ENCODE measurements around the gene FPGS.
"Not testable (repeated sequence)": the region's sequence is repeated elsewhere in the genome, so short reads cannot be mapped to it uniquely, and the experiment has no call there.

Gene FPGS

DNA sequence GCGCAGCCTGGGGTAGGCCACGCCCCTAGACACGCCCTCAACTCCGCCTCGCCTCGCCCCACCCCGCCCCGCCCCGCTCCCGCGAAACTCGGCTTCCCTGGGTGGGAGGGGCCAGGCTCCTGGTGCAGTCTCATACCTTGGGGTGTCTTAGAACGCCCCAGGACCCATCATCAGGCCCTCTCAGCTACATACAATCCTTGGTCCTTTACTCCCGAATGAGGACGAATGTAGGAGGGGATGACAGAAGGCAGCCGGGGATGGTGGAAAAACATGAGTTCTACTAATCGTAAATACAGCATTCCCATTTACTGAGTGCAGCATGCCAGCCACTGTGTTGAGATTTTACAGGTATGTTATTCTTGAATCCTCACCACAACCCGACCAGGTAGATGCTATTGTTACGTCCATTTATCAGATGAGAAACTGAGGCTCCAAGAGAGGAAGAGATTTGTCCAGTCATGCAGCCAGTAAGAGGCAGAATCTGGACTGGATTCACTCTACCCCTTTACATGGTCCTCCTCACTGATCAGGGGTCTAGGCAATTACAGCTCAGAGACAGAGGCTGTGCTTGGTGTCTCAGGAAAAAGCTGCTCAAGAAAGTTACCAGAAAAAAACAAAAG lies 31.0 kb upstream of the FPGS start:
- no peak for DNase-seq (ENCODE audit: low read depth, low spot score)

GRCh38 chr9:127772603-127773002 lies 30.1 kb upstream of the FPGS start:
- DNase-seq (ENCODE audit: low read depth, low spot score) = no peak

DNA sequence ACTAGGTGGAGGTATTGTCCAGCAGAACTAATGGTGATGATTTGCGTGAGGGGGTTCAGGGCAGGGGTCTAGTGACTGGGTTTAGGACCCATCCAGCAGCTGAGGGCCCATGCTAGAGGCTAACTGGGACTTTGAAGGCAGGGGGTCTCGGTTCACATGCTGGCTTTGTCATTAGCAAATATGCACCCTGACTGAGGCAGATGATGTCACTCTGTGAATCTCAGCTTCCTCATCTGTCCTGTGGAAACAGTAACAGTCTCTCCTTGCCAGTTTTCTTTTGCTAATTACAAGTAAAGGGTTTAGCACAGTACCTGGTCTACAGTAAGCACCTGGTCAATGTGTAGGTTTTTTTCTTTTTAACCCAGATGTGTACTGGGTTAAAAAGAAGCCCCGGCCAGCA lies 29.4 kb upstream of the FPGS start:
- no peak for DNase-seq (ENCODE audit: low read depth, low spot score)

- no peak for DNase-seq (ENCODE audit: low read depth, low spot score)
Measured at GRCh38 chr9:127773981-127774380, 28.7 kb upstream of the FPGS start.

DNA sequence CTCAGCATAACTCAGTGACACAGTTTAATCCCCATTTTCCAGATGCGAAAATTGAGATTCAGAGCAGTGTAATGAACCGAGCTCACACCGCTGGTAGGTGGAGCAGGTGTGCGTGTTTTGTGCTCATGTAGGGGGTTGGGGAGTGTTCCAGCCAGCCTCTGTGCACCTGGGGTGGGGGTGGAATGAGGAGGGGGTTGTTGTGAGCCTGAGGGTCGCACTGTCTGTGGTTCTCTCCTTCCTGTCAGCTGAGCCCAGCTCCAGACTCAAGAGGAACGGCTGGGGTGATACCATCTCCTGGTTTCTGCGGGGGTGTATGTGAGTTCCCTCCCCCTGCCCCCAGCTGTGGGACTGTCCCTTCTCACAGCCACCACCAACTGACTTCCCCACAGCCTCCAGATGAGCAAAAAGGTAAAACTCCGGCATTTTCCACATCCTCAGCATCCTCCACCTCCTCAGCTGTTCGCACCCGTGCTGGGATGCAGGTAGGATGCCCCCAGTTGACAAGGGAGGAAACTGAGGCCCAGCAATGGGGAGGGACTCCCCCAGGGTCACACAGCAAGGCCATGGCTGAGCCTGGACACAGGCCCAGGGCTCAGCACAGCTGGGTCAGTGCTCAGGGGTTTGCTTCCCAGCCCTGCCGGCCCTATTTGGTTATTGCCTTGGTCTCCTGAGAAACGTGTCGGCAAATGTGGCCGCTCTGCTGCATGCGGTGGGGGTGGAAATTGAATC lies 26.3 kb upstream of the FPGS start:
- no peak for DNase-seq (ENCODE audit: low read depth, low spot score)

- DNase-seq (ENCODE audit: low read depth, low spot score) = no peak
Measured at GRCh38 chr9:127776924-127777289, 25.8 kb upstream of the FPGS start.

DNA sequence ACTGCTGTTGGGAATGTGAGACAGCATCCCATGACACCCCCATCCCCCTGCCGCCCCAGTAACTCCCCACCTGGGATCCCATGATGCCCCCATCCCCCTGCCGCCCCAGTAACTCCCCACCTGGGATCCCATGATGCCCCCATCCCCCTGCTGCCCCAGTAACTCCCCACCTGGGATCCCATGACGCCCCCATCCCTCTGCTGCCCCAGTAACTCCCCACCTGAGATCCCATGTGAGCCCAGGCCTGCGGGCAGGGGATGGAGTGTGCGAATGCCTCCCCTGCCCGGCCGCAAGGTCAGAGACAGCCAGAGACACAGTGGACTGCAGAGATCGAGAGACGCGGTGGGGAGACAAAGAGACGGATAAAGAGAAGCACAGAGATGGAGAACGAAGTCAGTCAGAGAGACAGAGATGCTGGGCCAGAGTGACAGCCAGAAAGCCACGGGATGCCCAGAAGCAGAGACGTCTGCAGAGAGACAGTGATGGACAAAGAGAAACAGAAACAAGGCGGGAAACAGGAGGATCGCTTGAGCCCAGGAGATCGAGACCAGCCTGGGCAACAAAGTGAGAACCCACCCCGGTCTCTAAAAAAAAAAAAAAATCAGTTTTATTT lies 25.2 kb upstream of the FPGS start:
- DNase-seq (ENCODE audit: low read depth, low spot score) = no peak

GRCh38 chr9:127778280-127779135 lies 24.2 kb upstream of the FPGS start, which contains the start of gene SH2D3C:
SH2D3C (minus strand) TSS chr9:127778666; CDS start chr9:127778627, 39 bp downstream.
- no peak for DNase-seq (ENCODE audit: low read depth, low spot score)

DNA sequence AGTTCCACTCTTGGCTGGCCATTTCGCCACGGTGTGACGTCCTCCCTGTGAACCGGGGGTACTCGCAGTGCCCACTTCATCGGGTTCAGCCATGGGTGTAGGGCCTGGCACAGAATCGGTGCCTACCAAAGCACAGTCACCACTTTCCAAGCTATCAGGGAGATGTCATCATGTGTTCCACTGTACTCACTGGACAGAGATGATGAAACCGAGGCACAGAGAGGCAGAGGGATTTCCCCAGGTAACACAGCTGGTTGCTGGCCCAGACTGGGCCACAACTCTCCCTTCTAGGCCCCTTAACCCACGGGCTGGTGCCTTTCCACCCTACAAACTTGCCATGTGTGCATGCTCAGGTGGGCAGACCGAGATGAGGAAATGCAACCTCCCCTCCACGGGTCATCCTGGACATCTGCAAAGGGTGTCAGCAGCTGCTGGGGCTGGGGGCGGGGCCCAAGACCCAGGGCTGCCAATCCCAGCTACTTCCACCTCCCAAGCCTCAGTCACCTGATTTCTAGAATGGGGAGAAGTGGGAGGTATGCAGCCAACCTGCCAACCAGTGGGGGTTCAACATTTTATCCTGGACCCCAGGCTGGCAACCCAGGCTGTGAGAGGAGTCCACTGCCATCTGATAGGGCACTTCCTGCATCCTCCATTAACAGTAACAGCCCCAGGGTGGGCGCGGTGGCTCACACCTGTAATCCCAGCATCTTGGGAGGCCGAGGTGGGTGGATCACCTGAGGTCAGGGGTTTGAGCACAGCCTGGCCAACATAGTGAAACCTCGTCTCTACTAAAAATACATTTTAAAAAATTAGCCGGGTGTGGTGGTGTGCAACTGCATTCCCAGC lies 23.3 kb upstream of the FPGS start:
- DNase-seq (ENCODE audit: low read depth, low spot score) = no peak

GRCh38 chr9:127780126-127780885 lies 22.4 kb upstream of the FPGS start:
- no peak for DNase-seq (ENCODE audit: low read depth, low spot score)

DNA sequence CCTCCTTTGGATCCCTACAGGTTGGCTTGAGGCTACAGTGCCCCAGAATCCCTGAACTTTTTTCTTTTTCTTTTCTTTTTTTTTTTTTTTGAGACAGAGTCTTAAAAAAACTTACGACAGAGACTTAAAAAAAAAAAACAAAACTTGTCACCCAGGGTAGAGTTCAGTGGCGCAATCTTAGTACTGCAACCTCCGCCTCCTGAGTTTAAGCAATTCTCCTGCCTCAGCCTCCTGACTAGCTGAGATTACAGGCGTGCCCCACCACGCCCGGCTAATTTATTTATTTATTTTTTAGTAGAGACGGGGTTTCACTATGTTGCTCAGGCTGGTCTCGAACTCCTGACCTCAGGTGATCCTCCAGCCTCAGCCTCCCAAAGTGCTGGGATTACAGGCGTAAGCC lies 21.8 kb upstream of the FPGS start:
- DNase-seq (ENCODE audit: low read depth, low spot score) = not testable (repeated sequence)

- no peak for DNase-seq (ENCODE audit: low read depth, low spot score)
Measured at GRCh38 chr9:127781806-127782205, 20.9 kb upstream of the FPGS start.

GRCh38 chr9:127783111-127784008 lies 19.3 kb upstream of the FPGS start:
- no peak for DNase-seq (ENCODE audit: low read depth, low spot score)

DNA sequence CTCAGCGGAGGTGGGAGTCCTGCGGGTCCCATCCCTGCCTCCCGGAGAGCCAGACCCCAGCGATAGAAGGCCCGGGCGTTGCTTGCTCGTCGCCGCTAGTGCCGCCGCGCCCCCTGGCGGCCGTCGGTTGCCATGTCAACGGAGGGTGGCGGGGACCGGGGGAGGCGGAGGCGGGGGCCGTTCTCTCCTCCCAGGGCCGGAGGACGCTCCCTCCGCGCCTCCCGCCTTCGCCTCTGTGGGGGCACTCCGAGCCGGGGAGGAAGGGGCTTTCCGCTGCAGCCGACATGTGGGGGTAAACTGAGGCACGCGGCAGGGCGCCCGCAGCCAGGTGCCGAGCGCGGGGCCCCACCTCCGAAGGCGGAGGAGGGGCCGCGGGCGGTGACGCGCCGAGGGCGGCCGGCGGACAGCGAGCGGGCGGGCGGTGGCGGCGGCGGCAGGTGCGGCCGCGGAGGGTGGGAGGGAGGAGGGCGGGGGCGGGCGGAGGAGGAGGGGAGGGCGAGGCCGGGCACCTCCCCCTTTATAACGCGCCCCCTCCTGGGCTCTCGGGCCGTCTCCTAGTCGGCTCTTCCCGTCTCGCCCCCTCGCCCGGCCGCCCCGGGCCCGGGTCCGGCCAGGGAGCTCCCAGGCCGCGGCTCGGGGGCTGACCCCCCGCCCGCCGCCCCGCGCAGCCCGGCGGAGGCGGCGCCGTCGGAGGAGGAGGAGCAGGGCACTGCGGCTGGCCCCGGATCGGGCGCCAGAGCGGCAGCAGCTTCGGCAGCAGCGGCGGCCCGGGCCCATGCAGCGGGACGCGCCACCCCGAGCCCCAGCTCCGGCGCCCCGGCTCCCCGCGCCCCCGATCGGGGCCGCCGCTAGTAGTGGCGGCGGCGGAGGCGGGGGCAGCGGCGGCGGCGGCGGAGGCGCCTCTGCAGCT lies 17.4 kb upstream of the FPGS start:
- no peak for DNase-seq (ENCODE audit: low read depth, low spot score)

GRCh38 chr9:127785933-127786772 lies 16.5 kb upstream of the FPGS start, which contains the start of gene CDK9:
CDK9 (plus strand) TSS chr9:127786034; CDS start chr9:127786149, 115 bp downstream.
- no peak for DNase-seq (ENCODE audit: low read depth, low spot score)

- no peak for DNase-seq (ENCODE audit: low read depth, low spot score)
Measured at GRCh38 chr9:127786773-127787104, 15.9 kb upstream of the FPGS start.

DNA sequence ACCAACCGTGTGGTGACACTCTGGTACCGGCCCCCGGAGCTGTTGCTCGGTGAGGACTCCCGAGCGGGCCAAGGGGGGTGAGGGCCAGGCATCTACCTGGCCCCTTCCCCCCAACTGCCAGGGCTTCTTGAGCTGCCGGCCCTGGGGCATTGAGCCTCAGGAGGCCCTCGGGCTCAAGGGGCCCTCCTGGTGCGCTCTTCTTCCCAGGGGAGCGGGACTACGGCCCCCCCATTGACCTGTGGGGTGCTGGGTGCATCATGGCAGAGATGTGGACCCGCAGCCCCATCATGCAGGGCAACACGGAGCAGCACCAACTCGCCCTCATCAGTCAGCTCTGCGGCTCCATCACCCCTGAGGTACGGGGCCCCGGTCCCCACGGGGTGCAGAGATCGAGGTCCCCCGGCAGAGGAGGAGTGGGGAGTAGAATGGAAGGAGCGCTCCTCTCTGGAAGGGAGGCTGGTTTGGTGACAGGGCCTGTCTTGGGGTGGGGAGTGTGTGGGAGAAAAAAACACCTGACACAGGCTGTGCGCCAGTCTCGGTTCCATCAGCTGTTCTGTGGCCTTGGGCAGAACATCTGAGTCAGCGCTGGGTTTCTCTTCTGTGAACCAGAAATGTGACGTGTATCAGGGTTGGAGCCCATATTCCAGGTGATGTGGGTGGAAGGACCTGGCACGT lies 14.2 kb upstream of the FPGS start:
- no peak for DNase-seq (ENCODE audit: low read depth, low spot score)
